NCI-H460 (cell line): ENCODE data around the gene VPS13D. TPM values are rescaled to one million over a fixed set of nuclear protein-coding genes. Genes with fewer than 3 reads are reported as not detected.
"Not testable (repeated sequence)": the region's sequence is repeated elsewhere in the genome, so short reads cannot be mapped to it uniquely, and the experiment has no call there.

Experiments
- DNase-seq: peaks from one replicate; pipeline ENCODE4 v3.0.0-alpha.2; 2016; ENCODE audit warnings: low read depth; ENCODE audit errors: extremely low read depth
- total RNA-seq: library from RNA; depleted of rRNA; stranded (reverse); fragments of >200 nt; shearing (Covaris generic); gene quantifications from 2 replicates; pipeline ENCODE4 v1.2.3, GENCODE V29; 2014

Gene VPS13D
- total RNA-seq, 1 experiment from 2014 or later, result 13.7 TPM

DNA sequence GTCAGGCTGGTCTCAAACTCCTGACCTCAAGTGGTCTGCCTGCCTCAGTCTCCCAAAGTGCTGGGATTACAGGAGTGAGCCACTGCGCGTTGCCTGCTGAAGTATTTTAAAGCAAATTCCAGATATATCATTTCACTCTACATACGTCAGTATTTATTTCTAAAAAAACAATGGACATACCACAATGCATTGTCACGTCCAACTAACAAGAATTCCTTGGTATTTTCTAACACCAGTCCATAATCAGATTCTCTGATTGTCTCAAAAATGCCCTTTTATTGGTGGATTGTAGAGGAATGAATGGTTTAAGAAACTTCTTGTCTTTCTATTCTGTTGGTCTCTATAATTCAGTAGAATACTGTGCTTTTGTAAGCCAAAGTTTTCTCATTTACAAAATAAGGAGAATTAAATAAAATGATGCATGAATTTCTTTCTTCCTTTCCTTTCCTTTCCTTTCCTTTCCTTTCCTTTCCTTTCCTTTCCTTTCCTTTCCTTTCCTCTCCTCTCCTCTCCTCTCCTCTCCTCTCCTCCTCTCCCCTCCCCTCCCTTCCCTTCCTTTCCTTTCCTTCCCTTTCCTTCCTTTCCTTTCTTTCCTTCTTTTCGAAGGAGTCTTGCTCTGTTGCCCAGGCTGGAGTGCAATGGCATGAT is 55.8 kb downstream of the VPS13D start:
- no peak for DNase-seq

DNA sequence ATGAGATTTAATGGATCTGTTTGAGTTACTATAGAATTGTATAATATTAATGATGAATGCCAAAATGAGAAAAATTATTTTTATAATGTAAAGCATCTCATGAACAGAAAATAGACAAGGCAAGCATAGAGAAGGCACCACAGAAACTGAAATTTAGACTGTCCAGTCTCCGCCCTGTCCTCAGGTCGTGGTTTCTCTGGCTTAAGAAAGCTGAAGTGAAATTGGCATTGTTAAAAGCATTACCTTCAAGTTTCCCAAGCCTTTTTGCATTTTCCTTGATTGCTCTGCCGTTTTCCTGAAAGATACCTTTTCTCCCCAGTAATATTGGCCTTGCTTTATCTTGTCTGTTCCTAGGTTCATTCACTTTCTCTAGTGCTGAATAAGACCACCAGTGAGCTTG is 58.0 kb downstream of the VPS13D start:
- DNase-seq, result no peak

DNA sequence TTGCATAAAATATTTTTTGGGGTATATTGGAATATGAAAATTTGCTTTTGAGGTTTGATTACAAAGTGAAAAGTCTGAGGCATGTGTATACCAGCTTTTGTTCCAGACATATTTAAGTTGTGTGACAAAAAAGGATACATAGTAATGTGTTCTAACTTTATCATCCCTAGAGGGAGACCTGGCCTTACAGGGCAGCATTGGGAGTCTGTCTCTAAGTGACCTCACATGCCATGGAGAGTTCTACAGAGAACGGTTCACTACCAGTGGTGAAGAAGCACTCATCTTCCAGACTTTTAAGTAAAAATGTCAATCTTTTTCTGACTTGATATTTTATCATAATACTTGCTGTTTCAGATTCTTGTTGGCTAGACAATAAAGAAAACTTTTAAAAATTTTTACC is 61.0 kb downstream of the VPS13D start:
- DNase-seq, result no peak

DNA sequence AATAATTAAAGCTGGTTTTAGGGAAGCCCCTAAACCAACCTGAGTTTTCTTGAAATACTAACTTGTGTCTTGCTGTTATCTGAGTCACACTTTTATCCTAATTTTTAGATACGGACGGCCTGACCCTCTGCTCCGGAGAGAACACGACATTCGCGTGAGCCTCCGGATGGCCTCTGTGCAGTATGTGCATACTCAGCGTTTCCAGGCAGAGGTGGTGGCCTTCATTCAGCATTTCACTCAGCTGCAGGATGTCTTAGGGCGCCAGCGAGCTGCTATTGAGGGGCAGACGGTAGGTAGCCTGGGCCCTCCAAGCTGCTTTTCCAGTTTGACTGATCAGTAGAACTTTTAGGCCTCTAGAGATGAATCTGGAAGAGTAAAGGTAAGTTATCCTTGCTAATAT is 63.6 kb downstream of the VPS13D start:
- no peak for DNase-seq

DNA sequence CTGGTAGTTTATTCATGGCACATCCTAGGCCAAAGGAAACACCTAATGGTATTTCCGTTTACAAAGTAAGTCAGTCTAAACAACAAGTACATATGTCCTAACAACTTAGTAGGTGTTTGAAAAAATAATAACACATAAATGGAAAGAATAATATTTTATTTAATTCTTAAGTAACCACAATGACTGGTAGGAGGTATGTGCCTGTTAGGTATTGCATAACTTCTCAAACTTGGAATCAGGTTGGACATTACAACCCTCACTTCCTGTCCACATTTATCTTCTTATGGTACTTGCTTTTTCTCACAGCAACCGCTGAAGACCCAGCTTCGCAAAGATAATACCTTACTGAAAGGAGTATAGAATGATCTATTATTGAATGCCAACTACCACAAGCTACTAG is 64.2 kb downstream of the VPS13D start:
- no peak for DNase-seq

DNA sequence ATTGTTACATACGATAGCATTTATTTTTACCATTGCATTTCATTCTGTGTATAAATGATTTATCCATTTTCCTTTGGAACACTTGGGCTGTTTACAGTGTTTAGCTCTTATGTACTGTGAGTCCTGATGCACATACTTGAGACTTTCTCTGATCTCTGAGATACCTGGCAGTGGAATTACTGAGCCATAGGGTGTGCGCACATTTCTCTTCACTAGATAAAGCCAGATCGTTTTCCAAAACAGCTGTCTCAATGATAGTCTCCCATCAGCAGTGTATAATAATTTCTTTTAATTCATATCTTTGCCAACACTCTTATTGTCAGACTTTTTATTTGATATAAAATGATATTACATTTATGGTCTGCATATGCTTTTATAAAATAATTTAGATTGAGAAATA is 66.2 kb downstream of the VPS13D start:
- DNase-seq, result no peak

DNA sequence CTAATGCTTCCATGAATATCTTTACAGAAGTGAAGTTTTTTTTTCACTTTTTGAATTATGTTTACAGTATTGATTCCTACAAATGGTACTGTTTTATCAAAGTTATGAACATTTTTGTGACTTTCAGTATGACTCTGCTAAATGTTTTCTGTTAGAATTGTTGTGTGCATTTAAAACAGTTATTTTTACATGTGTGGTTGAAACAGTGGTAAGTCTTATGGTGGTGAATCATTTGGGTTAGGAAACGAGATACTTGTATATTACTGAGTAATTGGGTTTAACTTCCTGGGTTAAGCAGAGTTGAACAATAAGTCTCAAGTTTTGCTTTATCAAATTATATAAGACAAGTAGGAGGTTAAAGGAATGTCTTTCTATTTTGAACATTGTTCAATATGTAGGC is 66.8 kb downstream of the VPS13D start:
- DNase-seq, result no peak

DNA sequence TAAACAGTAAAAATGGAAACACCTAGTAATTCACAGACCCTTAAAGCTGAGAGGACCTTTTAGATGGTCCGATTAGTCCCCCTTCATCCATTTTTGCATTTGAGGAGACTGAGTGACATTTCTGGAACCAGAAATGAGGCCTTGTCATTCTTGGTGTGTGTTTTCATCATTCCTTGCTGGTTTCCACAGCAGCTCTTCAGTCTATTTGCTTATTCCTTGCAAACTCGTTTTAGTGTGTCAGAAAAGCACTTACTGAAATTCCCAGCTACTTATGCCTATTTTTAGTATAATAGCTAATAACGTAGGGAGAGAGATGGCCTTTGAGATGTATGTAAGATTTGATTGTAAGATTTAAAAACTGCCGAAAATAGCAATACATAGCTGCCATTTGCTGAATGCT is 70.9 kb downstream of the VPS13D start:
- DNase-seq, result no peak

DNA sequence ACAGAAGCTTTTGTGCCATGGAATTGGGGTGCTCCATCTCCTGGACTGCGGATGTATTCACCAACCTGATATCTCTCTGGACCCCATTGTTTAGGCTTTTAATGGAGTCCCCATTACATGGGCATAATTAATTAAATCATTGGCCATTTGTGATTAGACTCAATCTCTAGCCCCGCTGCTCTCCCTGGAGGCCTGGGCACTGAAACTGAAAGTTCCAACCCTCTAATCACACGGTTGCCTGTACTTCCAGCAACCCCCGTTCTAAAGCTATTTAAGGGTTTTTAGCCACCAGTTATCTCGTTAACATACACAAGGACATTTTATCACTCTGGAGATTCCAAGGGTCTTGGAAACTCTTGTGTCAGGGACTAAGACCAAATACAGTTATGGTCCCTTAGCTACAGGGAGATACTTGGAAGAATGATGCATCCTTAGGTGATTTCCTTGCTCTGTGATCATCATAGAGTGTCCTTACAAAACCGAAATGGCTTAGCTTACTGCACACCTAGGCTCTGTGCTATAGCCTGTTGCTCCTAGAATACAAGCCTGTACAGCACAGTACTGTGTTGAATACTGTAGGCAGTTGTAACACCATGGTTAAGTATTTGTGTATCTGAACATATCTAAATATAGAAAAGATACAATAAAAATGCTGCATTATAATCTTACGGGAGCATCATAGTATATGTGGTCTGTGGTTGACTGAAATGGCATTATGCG is 71.8 kb downstream of the VPS13D start:
- no peak for DNase-seq

DNA sequence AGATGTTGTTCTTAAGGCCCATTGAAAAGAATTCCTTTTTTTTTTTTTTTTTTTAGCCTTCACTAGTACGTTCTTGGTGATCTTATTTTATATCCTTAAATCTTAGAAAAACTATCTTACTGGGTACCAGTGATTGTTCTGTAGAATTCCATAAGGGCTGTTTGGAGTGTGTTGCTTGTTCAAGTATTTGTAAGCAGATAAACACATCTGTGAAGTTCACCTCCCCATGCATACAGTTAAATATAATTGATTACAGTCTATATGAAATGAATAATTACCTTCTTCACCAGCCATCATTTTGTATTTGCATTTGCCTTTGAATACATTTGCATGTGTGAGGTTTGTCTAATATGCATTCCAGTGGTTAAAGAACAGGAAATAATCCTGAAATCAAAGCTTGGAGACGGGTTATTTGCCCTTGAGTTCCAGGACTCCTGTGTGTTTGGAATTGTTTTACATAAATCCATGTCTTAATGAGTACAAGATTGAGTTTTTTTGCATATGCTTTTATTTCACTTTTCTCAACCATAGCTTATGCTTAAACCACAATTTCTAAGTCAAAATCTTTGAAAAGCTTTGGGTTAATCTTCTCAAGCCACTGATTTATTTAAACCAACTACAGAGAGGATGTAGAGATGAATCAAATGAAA is 73.1 kb downstream of the VPS13D start:
- no peak for DNase-seq

DNA sequence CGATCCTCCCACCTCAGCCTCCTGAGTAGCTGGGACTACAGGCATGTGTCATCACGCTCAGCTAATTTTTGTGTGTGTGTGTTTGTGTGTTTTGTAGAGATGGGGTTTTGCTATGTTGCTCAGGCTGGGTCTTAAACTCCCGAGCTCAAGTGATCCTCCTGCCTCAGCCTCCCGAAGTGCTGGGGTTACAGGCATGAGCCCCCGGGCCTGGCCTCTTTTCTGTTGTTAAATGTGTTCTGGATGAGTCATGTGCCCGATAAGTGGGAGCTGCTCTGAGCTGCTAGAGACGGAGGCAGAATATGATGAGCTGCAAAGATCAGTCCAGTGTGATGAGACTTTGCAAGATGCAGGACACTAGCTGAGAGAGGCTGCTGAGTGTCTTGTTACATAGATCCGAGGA is 75.5 kb downstream of the VPS13D start:
- DNase-seq, result no peak

DNA sequence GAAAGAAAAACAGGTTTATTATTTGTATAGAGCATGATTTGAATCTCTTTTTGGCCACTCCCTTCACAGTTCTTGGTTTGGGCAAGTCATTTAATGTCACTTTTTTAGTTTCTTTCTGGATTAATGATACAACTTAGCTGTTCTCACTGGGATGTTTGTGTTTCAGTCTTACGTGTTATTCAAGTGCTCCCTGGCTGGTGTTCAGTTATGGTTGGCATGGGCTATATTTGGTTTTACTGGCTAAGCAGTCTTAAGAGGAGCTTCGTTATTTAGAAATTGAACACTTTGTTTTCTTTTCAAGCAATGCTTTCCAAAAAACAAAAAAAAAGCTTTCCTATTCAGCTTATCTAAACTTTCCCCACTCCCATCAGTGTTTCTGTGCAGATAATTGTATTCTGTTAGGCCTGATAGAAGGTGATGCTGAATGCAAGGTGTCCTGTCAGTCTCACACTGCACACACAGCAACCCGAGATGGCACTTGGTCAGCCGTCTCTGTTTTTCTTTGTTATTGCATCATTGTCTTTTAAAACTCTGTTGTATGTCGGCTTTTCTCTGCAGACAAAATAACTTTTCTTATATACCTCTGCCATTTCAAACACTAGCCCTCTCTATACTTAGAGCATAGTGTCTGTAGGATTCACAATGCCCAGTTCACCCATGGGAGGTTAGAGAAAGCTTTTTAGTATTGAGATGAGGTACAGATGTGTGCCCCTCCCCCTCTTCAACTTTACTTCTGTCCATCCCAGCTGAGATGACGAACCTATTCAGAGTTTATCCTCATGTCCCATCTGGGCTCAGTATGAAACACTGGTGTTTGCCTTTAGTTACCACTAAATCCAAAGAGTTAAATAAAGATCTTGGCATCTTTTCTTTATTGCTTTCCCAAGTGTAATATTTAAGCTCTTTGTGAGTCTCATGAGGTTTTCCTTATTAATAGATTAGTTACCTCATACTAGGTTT is 80.2 kb downstream of the VPS13D start:
- DNase-seq, result no peak

DNA sequence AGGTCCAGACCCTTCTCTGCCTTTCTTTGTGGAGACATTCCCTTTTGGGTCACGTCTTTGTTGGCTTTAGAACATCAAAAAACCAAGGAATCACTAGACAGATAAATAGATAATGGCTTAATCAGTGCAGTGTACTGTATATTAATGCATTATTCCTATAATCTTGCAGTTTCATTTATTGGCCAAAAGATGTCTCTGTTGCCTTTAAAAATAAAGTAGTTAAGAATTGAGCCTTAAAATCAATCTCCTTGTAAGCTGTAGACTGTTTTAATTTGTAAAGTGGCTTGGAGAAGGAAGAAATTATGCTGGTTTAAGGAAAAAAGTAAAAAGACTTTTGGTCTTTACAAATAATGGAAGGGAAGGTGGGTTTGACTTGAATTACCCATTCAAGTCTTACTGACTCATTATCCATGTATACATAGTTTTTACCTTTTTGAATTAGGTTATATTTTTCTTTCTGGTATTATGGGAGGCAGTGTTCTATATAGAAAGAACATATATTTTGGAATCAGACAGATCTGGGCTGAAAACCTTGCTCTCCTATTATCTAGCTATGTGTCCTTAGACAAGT is 84.6 kb downstream of the VPS13D start:
- peak; percentile 21 for DNase-seq

DNA sequence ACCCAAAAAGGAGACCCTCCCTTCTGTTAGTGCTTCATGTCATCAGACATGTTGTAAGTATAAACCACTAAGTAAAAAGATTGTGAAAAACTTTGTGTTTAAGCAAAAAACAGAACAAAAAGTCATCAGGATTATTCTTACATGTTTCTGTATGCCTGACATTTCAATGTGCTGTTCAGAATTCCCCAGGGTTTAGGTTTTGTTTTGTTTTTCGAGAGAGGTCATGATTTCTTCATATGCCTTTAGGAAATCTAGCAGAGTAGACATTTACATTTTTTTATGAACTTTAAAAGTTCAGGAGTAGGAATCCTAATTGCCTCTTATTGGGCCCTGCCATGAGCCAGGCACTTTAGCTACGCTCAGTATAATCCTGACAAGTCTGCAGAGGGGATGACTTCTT is 85.3 kb downstream of the VPS13D start:
- no peak for DNase-seq

DNA sequence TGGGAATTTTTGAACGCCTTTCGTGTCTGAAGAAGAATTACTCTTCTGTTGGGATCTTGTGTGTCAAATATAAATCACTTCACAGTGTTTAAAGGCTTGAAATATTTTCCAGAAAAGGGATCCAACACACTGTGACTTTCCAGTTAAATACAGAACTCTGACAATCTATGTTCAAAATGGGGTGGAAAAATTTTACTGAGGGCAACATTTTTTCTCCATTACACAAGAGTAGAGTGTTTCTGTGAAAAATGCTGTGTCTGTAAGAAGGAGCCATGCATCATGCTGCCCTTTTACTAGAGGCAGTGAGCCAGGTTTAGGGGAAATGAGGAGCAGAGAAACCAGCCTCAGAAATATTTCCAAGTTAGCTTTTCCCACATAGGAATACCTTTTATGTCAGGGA is 86.5 kb downstream of the VPS13D start:
- DNase-seq, result no peak

DNA sequence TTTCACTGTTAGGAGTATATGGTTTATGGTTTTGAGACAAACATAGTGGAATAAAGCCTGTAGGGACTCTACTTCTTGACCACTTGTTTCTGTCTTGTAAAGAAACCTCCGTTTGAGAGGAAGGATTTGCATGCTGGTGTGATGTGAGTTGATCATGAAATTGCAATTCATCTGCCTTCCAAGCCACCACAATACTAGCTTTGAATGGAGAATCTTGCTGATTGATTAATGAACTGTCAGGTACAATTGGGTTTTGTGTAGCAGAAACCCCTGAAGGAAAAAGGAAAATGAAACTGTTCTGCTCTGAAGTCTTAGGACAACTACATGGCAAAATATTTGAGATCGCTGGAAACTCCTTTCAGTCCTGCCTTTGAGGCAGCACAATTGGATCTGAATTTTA is 90.7 kb downstream of the VPS13D start:
- no peak for DNase-seq

DNA sequence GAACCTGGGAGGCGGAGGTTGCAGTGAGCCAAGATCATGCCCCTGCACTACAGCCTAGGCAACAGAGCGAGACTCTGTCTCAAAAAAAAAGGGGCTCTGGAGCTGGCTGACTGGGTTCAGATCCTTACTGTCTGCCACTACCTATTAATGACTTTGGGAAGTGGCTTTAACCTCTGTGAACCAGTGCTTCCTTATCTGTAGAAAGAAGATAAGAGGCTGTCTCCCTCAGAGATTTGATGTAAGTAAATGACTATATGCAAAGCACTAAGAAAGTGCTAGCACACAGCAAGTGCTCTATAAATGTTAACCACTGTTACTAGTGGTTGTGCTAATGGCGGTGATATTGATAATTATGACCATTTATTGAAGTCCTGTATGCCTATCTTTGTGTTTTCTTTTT is 94.6 kb downstream of the VPS13D start:
- DNase-seq, result no peak

DNA sequence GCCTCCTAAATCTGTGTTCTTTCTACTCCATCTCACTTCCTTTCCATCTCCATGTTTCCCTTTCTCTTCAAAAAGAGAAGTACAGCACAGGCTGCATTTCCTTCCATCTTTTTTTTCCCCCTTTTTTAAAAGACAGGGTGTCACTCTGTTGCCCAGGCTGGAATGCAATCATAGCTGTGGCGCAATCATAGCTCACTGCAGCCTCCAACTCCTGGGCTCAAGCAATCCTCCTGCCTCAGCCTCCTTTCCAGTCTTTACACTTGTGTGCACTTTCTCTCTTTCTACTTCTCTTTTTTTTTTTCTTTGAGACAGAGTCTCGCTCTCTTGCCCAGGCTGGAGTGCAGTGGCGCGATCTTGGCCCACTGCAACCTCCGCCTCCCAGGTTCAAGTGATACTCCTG is 95.1 kb downstream of the VPS13D start:
- DNase-seq, result not testable (repeated sequence)

DNA sequence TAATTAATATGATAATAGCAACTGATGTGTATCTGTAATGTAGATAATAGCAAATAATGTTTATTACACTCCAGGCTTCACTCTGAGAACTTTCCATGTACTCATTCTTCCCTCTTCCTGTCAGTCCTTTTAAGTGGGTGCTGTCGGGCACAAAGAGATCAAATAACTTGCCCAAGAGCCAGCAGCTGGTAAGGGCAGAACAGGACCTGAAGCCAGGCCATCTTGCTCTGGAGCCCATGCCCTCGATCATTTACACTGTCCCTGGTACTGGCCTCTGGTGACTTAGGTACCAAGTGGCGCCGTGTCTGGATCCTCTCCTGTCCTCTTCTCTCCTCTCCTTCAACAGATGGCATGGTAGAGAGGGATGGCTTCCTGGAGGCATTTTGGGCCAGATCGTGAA is 97.2 kb downstream of the VPS13D start:
- no peak for DNase-seq

DNA sequence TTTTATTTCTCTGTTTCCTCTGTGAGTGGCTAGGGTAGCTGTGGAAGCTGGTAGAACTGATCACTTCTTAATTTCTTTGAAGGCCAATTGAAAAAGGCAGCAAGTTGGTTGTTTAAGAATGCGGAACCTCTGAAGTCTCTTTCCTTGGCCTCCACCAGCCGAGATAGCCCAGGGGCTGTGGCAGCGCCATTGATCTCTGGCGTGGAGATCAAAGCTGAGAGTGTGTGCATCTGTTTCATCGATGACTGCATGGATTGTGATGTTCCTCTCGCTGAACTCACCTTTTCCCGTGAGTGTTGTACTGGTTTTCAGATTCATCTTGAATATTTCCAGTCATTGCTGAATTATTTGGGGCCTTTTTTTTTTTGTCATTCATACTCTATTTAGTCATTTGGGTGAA is 97.7 kb downstream of the VPS13D start:
- no peak for DNase-seq
